GM12872 (cell line): ENCODE data around the gene PLOD1.

Source experiments
- TF ChIP-seq, protein P1 (sequence below): IDR thresholded peaks from 3 replicates; pipeline ENCODE4 v1.5.1; 2011; ENCODE audit warnings: low read depth, mild to moderate bottlenecking, low read length, moderate library complexity; ENCODE audit not compliant: insufficient read depth

Gene PLOD1

GRCh38 chr1:11984121-11984520 lies 49.6 kb downstream of the PLOD1 start:
- TF ChIP-seq, protein P1, sequence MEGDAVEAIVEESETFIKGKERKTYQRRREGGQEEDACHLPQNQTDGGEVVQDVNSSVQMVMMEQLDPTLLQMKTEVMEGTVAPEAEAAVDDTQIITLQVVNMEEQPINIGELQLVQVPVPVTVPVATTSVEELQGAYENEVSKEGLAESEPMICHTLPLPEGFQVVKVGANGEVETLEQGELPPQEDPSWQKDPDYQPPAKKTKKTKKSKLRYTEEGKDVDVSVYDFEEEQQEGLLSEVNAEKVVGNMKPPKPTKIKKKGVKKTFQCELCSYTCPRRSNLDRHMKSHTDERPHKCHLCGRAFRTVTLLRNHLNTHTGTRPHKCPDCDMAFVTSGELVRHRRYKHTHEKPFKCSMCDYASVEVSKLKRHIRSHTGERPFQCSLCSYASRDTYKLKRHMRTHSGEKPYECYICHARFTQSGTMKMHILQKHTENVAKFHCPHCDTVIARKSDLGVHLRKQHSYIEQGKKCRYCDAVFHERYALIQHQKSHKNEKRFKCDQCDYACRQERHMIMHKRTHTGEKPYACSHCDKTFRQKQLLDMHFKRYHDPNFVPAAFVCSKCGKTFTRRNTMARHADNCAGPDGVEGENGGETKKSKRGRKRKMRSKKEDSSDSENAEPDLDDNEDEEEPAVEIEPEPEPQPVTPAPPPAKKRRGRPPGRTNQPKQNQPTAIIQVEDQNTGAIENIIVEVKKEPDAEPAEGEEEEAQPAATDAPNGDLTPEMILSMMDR = no peak

DNA sequence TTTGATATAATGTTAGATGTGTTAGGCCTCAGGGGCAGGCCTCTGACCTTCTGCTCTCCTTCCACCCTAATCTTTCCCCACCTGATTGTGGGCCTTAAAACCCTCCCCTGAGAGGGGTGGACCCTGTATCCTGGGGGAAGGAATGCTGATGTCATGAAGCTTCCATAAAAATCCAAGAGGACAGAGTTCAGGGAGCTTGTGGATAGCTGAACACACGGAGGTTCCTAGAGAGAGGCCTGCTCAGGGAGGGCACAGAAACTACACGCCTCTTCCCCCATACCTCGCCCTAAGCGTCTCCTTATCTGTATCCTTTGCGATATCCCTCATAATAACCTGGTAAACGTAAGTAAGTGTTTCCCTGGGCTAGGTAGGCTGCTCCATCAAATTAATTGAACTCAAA lies 50.1 kb downstream of the PLOD1 start:
- TF ChIP-seq, protein P1 = no peak

- TF ChIP-seq, protein P1 = no peak
Observed at GRCh38 chr1:11985171-11985570, 50.7 kb downstream of the PLOD1 start.

- TF ChIP-seq, protein P1 = no peak
Observed at GRCh38 chr1:11985851-11986250, 51.3 kb downstream of the PLOD1 start.

- TF ChIP-seq, protein P1 = no peak
Observed at GRCh38 chr1:11989669-11990068, 55.2 kb downstream of the PLOD1 start.

GRCh38 chr1:11990303-11991032 lies 56.0 kb downstream of the PLOD1 start:
- TF ChIP-seq, protein P1 = no peak

DNA sequence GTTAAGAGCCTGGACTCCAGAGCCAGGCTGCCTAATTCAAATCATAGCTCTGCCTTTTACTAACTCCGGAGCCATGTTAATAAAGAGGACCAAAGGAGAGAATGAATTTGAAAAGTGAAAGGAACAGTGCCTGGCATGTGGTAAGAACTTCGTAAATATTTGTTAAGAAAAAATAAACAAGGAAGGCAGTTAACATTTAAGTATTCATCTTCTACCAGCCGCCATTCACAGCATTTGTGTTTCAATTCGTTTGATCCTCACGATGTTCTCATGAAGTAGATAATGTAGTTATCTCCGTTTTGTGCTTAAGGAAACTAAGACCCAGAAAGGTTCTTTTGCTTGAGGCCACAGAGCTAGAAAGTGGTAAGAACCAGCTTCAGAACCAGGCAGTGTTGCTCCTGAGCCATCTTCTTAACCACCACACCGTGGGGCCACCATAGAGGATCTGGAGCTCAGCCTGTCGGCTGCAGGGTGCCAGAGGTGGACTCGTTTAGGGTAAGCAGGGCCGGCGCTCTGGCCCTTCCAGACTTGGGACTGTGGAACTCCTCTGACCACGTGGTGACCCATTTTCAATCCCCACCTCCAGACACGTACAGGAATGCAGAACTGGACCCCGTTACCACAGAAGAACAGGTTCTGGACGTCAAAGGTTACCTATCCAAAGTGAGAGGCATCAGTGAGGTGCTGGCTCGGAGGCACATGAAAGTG lies 57.6 kb downstream of the PLOD1 start:
- TF ChIP-seq, protein P1 = no peak
